Left kidney (tissue), 1 donor: Measurements from ENCODE around the gene ITK. TPM values are rescaled to one million over a fixed set of nuclear protein-coding genes. Genes with fewer than 3 reads are reported as not detected.

Experiments used
- polyA plus RNA-seq: library from polyadenylated mRNA; unstranded; fragments of 120-200 nt; gene quantifications from one replicate; pipeline ENCODE4 v1.2.1, GENCODE V29; 2013; ENCODE audit not compliant: insufficient read length

ITK gene
- polyA plus RNA-seq, 1 donor: 0.23 TPM

Other genes with a start within 250 kb of the ITK start
- gene TIMD4, start 217.6 kb upstream of the ITK start, polyA plus RNA-seq: 0.68 TPM
- 4.6 TPM for gene HAVCR1, start 121.7 kb upstream of the ITK start, polyA plus RNA-seq
- 18.2 TPM for gene HAVCR2, start 71.8 kb upstream of the ITK start, polyA plus RNA-seq
- 24.3 TPM for gene MED7, start 38.0 kb upstream of the ITK start, polyA plus RNA-seq
- gene GARIN3, start 14.6 kb upstream of the ITK start, polyA plus RNA-seq: not detected
- gene CYFIP2, start 85.3 kb downstream of the ITK start, polyA plus RNA-seq: 124 TPM